ENCODE measurements around the gene BMP7. TPM values are rescaled to one million over a fixed set of nuclear protein-coding genes. Genes with fewer than 3 reads are reported as not detected.

BMP7 gene
- total and polyA plus RNA-seq, 9 of the 15 experiments (the other 6 are each of a cell fraction or from before 2014, with no cell fraction given): 0.18 TPM; not detected in 8

- CTCF ChIA-PET (ENCODE audit: low intra/inter-chr PET ratio): no interaction called here
- intact Hi-C loops (cut with micrococcal nuclease): no loop called here
- no peaks in the 10 kb centered on the region for H3K4me1 ChIP-seq (replicated peaks in 1 of 2; ENCODE audit: control insufficient read depth in 2 of 2, insufficient read depth in 2 of 2, low read length in 2 of 2)
- no peak overlapping the region for H3K4me2 ChIP-seq (ENCODE audit: insufficient read depth, low read length)
- no TSS peak for BruUV-seq (replicated peaks)
- H3K27me3 ChIP-seq (ENCODE audit: control insufficient read depth in 2 of 2, insufficient read depth in 2 of 2, low read length in 2 of 2): peaks cover 49 to 79% of the 10 kb centered on the region in 2 experiments
- FAIRE-seq (no peak), ATAC-seq (no peak), DNase-seq (ENCODE audit: extremely low read depth in 1 of 4, low spot score in 3 of 4) (no peak)
- no peaks in the 10 kb centered on the region for H3K9me3 ChIP-seq (replicated peaks; ENCODE audit: control insufficient read depth, insufficient read depth, low read depth, low read length)
- H3K9ac ChIP-seq (ENCODE audit: insufficient read depth in 1 of 2, low read depth in 2 of 2, low read length in 2 of 2): no peak overlapping the region
- H3K4me3 ChIP-seq: no peak overlapping the region
- no peaks in the 10 kb centered on the region for H3K79me2 ChIP-seq (ENCODE audit: control insufficient read depth, insufficient read depth, low read length)
- no peaks in the 10 kb centered on the region for H3K36me3 ChIP-seq (ENCODE audit: control insufficient read depth, insufficient read depth, low read length)
- in situ Hi-C loops (cut with MboI): no loop called here
- H3K9me1 ChIP-seq (ENCODE audit: control insufficient read depth, insufficient read depth, low read length): no peaks in the 10 kb centered on the region
- POLR2A ChIA-PET: no interaction called here
- no peak overlapping the region for H3K27ac ChIP-seq (ENCODE audit: extremely low read depth, low read depth, low read length)
- no peaks in the 10 kb centered on the region for H4K20me1 ChIP-seq (replicated peaks; ENCODE audit: control insufficient read depth, insufficient read depth, low read length)
- WGBS (ENCODE audit: insufficient coverage, low coverage, missing lambda C conversion rate): 1% methylated on average over 15 of the region's 15 CpGs
- no peak overlapping the region for H2AFZ ChIP-seq (ENCODE audit: low read depth, low read length)
- no peak for TF ChIP-seq HSF4 (CRISPR knock-in tag; IDR thresholded peaks at IDR 0.05; ENCODE audit: borderline replicate concordance)
- TF ChIP-seq RFX5 (IDR thresholded peaks at IDR 0.05; ENCODE audit: low read depth, low read length): no peak
- TF ChIP-seq BCOR (IDR thresholded peaks at IDR 0.05): no peak
- TF ChIP-seq ATF4 (CRISPR knock-in tag; IDR thresholded peaks at IDR 0.05): no peak
- TF ChIP-seq DMBX1 (CRISPR knock-in tag; IDR thresholded peaks at IDR 0.05; ENCODE audit: borderline replicate concordance): no peak
- TF ChIP-seq CAMTA2 (CRISPR knock-in tag; conservative IDR thresholded peaks at IDR 0.05): no peak
- no peak; a peak in 2 of 6 replicates for TF ChIP-seq ZBTB11 (CRISPR knock-in tag; IDR thresholded peaks at IDR 0.05)
- no peak for TF ChIP-seq DACH1 (IDR thresholded peaks at IDR 0.05; ENCODE audit: partially characterized antibody)
- TF ChIP-seq ATF7 (IDR thresholded peaks at IDR 0.05): no peak
- no peak for TF ChIP-seq ZNF217 (CRISPR knock-in tag; IDR thresholded peaks at IDR 0.05)
- TF ChIP-seq HNRNPL (IDR thresholded peaks at IDR 0.05; ENCODE audit: low read depth, low read length): no peak
- TF ChIP-seq CTCFL (IDR thresholded peaks at IDR 0.05; ENCODE audit: borderline replicate concordance, insufficient read depth, low read depth, low read length, poor library complexity, severe bottlenecking): no peak
- TF ChIP-seq ZFX (CRISPR knock-in tag; IDR thresholded peaks at IDR 0.05): no peak
- TF ChIP-seq ZNF79 (CRISPR knock-in tag; IDR thresholded peaks at IDR 0.05; ENCODE audit: low read depth): no peak
- no peak for TF ChIP-seq USF2 (CRISPR knock-in tag; IDR thresholded peaks at IDR 0.05)
- no peak for TF ChIP-seq ZC3H8 (IDR thresholded peaks at IDR 0.05)
Observed at GRCh38 chr20:57128044-57128757, 138.2 kb downstream of the BMP7 start.

All from K562 (cell line).